Activated CD4-positive, alpha-beta T cell treated with anti-CD3 and anti-CD28 coated beads for 1 hour (primary cell): ENCODE results near the gene GABBR2.

Source experiments
- DNase-seq: peaks from one replicate; pipeline ENCODE4 v3.0.0-alpha.2; 2020

Gene GABBR2

GRCh38 chr9:98625728-98626127, 83.0 kb downstream of the GABBR2 start:
- no peak for DNase-seq

- DNase-seq = no peak
These were observed 88.9 kb downstream of the GABBR2 start for GRCh38 chr9:98619788-98620187.

GRCh38 chr9:98615633-98616032, 93.1 kb downstream of the GABBR2 start:
- no peak for DNase-seq

- no peak for DNase-seq
These were observed 93.8 kb downstream of the GABBR2 start for GRCh38 chr9:98614941-98615340.

GRCh38 chr9:98612061-98612752, 96.5 kb downstream of the GABBR2 start:
- no peak for DNase-seq

- no peak for DNase-seq
These were observed 97.4 kb downstream of the GABBR2 start for GRCh38 chr9:98611319-98611718.

- DNase-seq = no peak
These were observed 98.0 kb downstream of the GABBR2 start for GRCh38 chr9:98610711-98611110.

GRCh38 chr9:98610211-98610610, 98.5 kb downstream of the GABBR2 start:
- DNase-seq = no peak

- no peak for DNase-seq
These were observed 99.1 kb downstream of the GABBR2 start for GRCh38 chr9:98609646-98610045.

GRCh38 chr9:98607787-98608186, 100.9 kb downstream of the GABBR2 start:
- DNase-seq = no peak

- DNase-seq = no peak
These were observed 101.6 kb downstream of the GABBR2 start for GRCh38 chr9:98607152-98607551.

GRCh38 chr9:98606730-98607129, 102.0 kb downstream of the GABBR2 start:
- DNase-seq = no peak

GRCh38 chr9:98605116-98605515, 103.6 kb downstream of the GABBR2 start:
- DNase-seq = no peak

GRCh38 chr9:98603821-98604383, 104.8 kb downstream of the GABBR2 start:
- DNase-seq = no peak

GRCh38 chr9:98602839-98603500, 105.8 kb downstream of the GABBR2 start:
- no peak for DNase-seq

GRCh38 chr9:98600631-98601030, 108.1 kb downstream of the GABBR2 start:
- no peak for DNase-seq

- no peak for DNase-seq
These were observed 109.0 kb downstream of the GABBR2 start for GRCh38 chr9:98599566-98600216.

GRCh38 chr9:98598861-98599260, 109.9 kb downstream of the GABBR2 start:
- no peak for DNase-seq

GRCh38 chr9:98597236-98597771, 111.4 kb downstream of the GABBR2 start:
- DNase-seq = no peak

- DNase-seq = no peak
These were observed 112.2 kb downstream of the GABBR2 start for GRCh38 chr9:98596486-98596885.

- DNase-seq = no peak
These were observed 114.1 kb downstream of the GABBR2 start for GRCh38 chr9:98594546-98595160.

- DNase-seq = no peak
These were observed 115.1 kb downstream of the GABBR2 start for GRCh38 chr9:98593354-98594253.
